Measurements from ENCODE around the gene LILRB4. TPM values are rescaled to one million over a fixed set of nuclear protein-coding genes. Genes with fewer than 3 reads are reported as not detected.

LILRB4 gene
- 1 to 10 TPM; 2.7 to 6.2 (median 3.7) TPM for total RNA-seq

DNA sequence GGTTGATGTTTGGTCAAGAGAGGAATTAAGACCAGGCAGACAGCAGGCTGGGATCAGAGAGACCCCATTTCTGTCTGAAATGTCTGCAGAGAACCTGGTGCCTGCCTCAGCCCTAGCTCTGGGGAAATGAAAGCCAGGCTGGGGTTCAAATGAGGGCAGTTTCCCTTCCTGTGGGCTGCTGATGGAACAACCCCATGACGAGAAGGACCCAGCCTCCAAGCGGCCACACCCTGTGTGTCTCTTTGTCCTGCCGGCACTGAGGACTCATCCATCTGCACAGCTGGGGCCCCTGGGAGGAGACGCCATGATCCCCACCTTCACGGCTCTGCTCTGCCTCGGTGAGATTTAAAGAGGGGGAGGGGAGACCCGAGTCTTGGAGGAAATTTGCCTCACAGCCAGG is at the start of gene LILRB4:
Gene LILRB4, plus strand, starts transcription at position 256 of the 400 bp plus-strand sequence. Its CDS starts 49 bp downstream, at position 305.
- Histone ChIP-seq H3K27ac (no peak within 1 kb of the TSS), H3K36me3 (no peaks in the 10 kb centered on the region), H3K27me3 (no peaks in the 10 kb centered on the region), H3K4me3 (replicated peaks in 1 of 3) (no peak within 1 kb of the TSS), H3K9me3 (no peaks in the 10 kb centered on the region), H3K4me1 (no peaks in the 10 kb centered on the region)
- intact Hi-C loops (cut with DNase I), result no loop called here
- 76 to 80% methylated on average over 6 to 7 of the region's 7 CpGs for WGBS, 2 donors
- TF ChIP-seq, protein P1, sequence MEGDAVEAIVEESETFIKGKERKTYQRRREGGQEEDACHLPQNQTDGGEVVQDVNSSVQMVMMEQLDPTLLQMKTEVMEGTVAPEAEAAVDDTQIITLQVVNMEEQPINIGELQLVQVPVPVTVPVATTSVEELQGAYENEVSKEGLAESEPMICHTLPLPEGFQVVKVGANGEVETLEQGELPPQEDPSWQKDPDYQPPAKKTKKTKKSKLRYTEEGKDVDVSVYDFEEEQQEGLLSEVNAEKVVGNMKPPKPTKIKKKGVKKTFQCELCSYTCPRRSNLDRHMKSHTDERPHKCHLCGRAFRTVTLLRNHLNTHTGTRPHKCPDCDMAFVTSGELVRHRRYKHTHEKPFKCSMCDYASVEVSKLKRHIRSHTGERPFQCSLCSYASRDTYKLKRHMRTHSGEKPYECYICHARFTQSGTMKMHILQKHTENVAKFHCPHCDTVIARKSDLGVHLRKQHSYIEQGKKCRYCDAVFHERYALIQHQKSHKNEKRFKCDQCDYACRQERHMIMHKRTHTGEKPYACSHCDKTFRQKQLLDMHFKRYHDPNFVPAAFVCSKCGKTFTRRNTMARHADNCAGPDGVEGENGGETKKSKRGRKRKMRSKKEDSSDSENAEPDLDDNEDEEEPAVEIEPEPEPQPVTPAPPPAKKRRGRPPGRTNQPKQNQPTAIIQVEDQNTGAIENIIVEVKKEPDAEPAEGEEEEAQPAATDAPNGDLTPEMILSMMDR (IDR thresholded peaks at IDR 0.05), result no peak
- TF ChIP-seq POLR2A (IDR thresholded peaks at IDR 0.05), result no peak
- DNase-seq, result peak in 1 of 2 donors; percentile 9

DNA sequence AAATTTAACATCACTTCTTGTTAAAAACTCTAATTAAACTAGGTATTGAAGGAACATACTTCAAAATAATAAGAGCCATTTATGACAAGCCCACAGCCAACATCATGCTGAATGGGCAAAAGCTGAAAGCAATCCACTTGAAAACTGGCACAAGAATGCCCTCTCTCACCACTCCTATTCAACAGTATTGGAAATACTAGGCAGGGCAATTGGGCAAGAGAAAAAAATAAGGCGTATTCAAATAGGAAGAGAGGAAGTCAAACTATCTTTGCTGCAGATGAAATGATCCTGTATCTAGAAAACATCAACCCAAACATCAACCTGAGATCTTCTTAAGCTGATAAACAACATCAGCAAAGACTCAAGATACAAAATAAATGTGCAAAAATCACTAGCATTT is 48.1 kb upstream of the LILRB4 start:
- Histone ChIP-seq H3K9me3 (no peaks in the 10 kb centered on the region), H3K27ac (no peak overlapping the region), H3K27me3 (no peaks in the 10 kb centered on the region), H3K4me1 (no peaks in the 10 kb centered on the region), H3K4me3 (replicated peaks in 1 of 3) (no peak overlapping the region), H3K36me3 (no peaks in the 10 kb centered on the region)
- TF ChIP-seq POLR2A (IDR thresholded peaks at IDR 0.05), result no peak
- TF ChIP-seq, protein P1 (IDR thresholded peaks at IDR 0.05), result no peak
- no peak for DNase-seq
- intact Hi-C loops (cut with DNase I), result no loop called here
- 84 to 89% methylated on average over 1 of the region's 1 CpG for WGBS, 2 donors

DNA sequence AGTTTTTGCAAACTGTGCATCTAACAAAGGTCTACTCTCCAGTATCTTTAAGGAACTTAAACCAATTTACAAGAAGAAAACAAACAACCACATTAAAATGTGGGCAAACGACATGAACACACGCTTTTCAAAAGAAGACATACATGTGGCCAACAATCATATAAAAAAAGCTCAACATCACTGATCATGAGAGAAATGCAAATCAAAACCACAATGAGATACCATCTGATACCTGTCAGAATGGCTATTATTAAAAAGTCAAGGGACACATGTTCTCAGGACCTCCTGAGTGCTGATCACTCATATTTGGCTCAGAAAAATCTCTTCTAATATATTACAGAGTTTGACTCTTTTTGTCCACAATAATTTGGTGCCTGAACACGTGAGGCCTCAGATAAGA is 46.7 kb upstream of the LILRB4 start:
- Histone ChIP-seq H3K36me3 (no peaks in the 10 kb centered on the region), H3K4me1 (no peaks in the 10 kb centered on the region), H3K27me3 (no peaks in the 10 kb centered on the region), H3K27ac (no peak overlapping the region), H3K9me3 (no peaks in the 10 kb centered on the region), H3K4me3 (replicated peaks in 1 of 3) (no peak overlapping the region)
- 60 to 62% methylated on average over 3 of the region's 3 CpGs for WGBS, 2 donors
- TF ChIP-seq, protein P1 (IDR thresholded peaks at IDR 0.05), result no peak
- no peak for TF ChIP-seq POLR2A (IDR thresholded peaks at IDR 0.05)
- intact Hi-C loops (cut with DNase I), result no loop called here
- no peak for DNase-seq

DNA sequence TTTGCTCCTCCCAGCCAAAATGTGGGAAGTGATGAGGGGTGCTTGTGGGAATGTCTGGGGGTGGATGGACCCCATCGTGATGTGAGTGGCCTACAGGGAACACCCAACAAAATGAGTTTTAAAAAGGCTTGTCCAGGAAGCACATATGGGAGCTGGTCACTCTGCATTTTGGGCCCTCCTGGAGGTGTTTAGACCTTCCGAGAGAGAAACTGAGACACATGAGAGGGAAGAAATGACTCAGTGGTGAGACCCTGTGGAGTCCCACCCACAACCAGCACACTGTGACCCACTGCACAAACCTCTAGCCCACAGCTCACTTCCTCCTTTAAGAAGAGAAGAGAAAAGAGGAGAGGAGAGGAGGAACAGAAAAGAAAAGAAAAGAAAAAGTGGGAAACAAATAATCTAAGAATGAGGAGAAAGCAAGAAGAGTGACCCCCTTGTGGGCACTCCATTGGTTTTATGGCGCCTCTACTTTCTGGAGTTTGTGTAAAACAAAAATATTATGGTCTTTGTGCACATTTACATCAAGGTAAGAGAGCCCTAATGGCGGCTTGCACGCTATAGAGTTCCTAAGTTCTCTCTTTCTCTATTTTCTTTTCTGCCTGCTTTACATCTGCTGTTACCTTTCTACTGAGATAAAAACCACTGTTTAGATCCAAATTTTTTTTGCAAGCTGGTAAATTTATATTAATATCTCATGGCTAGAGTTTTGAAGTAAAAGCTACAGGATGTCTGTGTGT is 45.8 kb upstream of the LILRB4 start:
- no peaks in the 10 kb centered on the region for H3K9me3 ChIP-seq
- no peak overlapping the region for H3K27ac ChIP-seq
- WGBS, 2 donors, result 45 to 51% methylated on average over 5 of the region's 5 CpGs
- no peak for DNase-seq
- intact Hi-C loops (cut with DNase I), result no loop called here
- H3K4me3 ChIP-seq (replicated peaks in 1 of 3), result no peak overlapping the region
- H3K4me1 ChIP-seq, result no peaks in the 10 kb centered on the region
- no peak for TF ChIP-seq POLR2A (IDR thresholded peaks at IDR 0.05)
- TF ChIP-seq, protein P1 (IDR thresholded peaks at IDR 0.05), result no peak
- no peaks in the 10 kb centered on the region for H3K36me3 ChIP-seq
- no peaks in the 10 kb centered on the region for H3K27me3 ChIP-seq

DNA sequence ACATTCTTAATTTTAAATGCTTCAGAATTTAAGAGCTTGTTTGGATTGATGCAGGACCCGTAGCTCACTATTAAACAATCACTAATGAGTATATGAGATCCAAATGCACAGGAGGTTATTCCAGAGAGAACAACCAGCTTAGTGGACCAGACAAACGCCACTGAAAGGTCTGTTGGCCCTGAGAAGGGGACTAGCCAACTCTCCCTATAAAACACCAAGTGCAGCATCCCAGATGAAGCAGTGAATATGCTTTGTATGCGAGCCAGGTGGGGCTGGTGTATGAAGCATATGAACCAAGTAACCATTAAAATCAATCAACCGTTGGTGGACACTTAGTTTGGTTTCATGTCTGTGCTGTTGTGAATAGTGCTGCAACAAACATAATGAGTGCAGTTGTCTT is 42.3 kb upstream of the LILRB4 start:
- no peaks in the 10 kb centered on the region for H3K4me1 ChIP-seq
- H3K9me3 ChIP-seq, result no peaks in the 10 kb centered on the region
- H3K36me3 ChIP-seq, result no peaks in the 10 kb centered on the region
- DNase-seq, result no peak
- H3K4me3 ChIP-seq (replicated peaks in 1 of 3), result no peak overlapping the region
- WGBS, 2 donors, result 72 to 74% methylated on average over 4 of the region's 4 CpGs
- intact Hi-C loops (cut with DNase I), result no loop called here
- TF ChIP-seq POLR2A (IDR thresholded peaks at IDR 0.05), result no peak
- H3K27me3 ChIP-seq, result no peaks in the 10 kb centered on the region
- H3K27ac ChIP-seq, result no peak overlapping the region

Data from thyroid gland (tissue), 4 donors.